DOHH2 (cell line): ENCODE results near the gene TRMT1L.

Experiments
- EZH2phosphoT487 ChIP-seq: fragments of 200-600 bp; sonication (generic); IDR thresholded peaks from 2 replicates; pipeline ENCODE4 v1.6.1; 2017; ENCODE audit warnings: borderline replicate concordance, mild to moderate bottlenecking, antibody characterized with exemption, low read length, moderate library complexity, mixed read lengths
- TF ChIP-seq, protein P1 (sequence below): fragments of 200-600 bp; sonication (generic); IDR thresholded peaks from one replicate; pipeline ENCODE4 v1.5.1; 2014; ENCODE audit warnings: antibody characterized with exemption, mild to moderate bottlenecking, low read depth, low read length; ENCODE audit not compliant: poor library complexity, severe bottlenecking

DNA sequence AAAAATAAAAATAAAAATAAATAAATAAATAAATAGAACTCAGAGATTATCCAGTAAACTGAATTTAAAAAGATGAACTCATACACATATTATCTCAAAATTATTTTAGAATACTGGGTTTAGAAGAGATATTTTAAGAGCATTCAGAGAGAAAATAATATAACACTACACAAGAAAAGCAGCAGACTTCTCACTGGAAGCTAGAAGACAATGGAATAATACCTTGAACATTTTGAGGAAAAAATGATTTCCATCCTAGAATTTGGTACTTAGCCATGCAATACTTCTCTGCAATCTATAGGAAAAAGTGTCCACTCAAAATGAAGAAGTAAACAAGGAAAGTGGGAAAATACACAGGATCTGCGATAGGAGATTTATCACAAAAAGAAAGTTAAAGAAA is 24.2 kb downstream of the TRMT1L start:
- TF ChIP-seq, protein P1, sequence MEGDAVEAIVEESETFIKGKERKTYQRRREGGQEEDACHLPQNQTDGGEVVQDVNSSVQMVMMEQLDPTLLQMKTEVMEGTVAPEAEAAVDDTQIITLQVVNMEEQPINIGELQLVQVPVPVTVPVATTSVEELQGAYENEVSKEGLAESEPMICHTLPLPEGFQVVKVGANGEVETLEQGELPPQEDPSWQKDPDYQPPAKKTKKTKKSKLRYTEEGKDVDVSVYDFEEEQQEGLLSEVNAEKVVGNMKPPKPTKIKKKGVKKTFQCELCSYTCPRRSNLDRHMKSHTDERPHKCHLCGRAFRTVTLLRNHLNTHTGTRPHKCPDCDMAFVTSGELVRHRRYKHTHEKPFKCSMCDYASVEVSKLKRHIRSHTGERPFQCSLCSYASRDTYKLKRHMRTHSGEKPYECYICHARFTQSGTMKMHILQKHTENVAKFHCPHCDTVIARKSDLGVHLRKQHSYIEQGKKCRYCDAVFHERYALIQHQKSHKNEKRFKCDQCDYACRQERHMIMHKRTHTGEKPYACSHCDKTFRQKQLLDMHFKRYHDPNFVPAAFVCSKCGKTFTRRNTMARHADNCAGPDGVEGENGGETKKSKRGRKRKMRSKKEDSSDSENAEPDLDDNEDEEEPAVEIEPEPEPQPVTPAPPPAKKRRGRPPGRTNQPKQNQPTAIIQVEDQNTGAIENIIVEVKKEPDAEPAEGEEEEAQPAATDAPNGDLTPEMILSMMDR, result no peak
- TF ChIP-seq EZH2phosphoT487, result no peak
